Upper lobe of right lung (tissue), 1 donor: ENCODE results near the gene TRPM2. TPM values are rescaled to one million over a fixed set of nuclear protein-coding genes. Genes with fewer than 3 reads are reported as not detected.

Source experiments
- ATAC-seq: fragments of 200-7000 bp; cut with Tn5 transposase; one replicate; pipeline ENCODE4 v1.9.1; 2020; ENCODE audit warnings: mild to moderate bottlenecking, moderate library complexity
- DNase-seq: peaks from one replicate; pipeline ENCODE4 v3.0.0-alpha.2; 2020
- H3K27ac ChIP-seq: fragments of 200-600 bp; one replicate; pipeline ENCODE4 v1.8.0; 2022
- H3K27me3 ChIP-seq: fragments of 200-600 bp; one replicate; pipeline ENCODE4 v1.8.0; 2022; ENCODE audit warnings: mild to moderate bottlenecking
- H3K36me3 ChIP-seq: fragments of 200-600 bp; one replicate; pipeline ENCODE4 v1.8.0; 2022
- H3K4me1 ChIP-seq: fragments of 200-600 bp; one replicate; pipeline ENCODE4 v1.8.0; 2022
- H3K4me3 ChIP-seq: fragments of 200-600 bp; one replicate; pipeline ENCODE4 v1.8.0; 2022; ENCODE audit warnings: mild to moderate bottlenecking
- H3K9me3 ChIP-seq: fragments of 200-600 bp; one replicate; pipeline ENCODE4 v1.8.0; 2022
- CTCF ChIP-seq: fragments of 200-600 bp; IDR thresholded peaks from one replicate; pipeline ENCODE4 v1.8.0; 2022; ENCODE audit warnings: antibody characterized with exemption
- intact Hi-C: fragments of 100-400 bp; cut with DNase I; formaldehyde crosslinking; loops from one replicate; pipeline ENCODE4 v1.11.0; 2022
- total RNA-seq: library from RNA; stranded (reverse); fragmentation: NEBNext Ultra II Directional; extraction: Animal tissue kit (Norgen Biotek cat#: 25700); gene quantifications from one replicate; pipeline ENCODE4 v1.2.1, GENCODE V29; 2021
- donor health status: DM: no; HTN: yes; CAD: no; lungs with severe emphysema.

TRPM2 gene
- total RNA-seq, 1 donor from 2014 or later, result 10.0 TPM

GRCh38 chr21:44489962-44490361 is 136.5 kb downstream of the TRPM2 start:
- Histone ChIP-seq H3K27ac (no peak overlapping the region), H3K36me3 (no peaks in the 10 kb centered on the region), H3K4me1 (no peaks in the 10 kb centered on the region), H3K9me3 (peaks cover 9% of the 10 kb centered on the region), H3K4me3 (no peak overlapping the region), H3K27me3 (no peaks in the 10 kb centered on the region)
- TF ChIP-seq CTCF, result no peak
- intact Hi-C loops, result no loop called here
- DNase-seq (no peak), ATAC-seq (no peak)

GRCh38 chr21:44490405-44490804 is 137.0 kb downstream of the TRPM2 start:
- no peak for ATAC-seq
- Histone ChIP-seq H3K4me1 (no peaks in the 10 kb centered on the region), H3K36me3 (no peaks in the 10 kb centered on the region), H3K27me3 (no peaks in the 10 kb centered on the region), H3K9me3 (peaks cover 9% of the 10 kb centered on the region), H3K4me3 (no peak overlapping the region), H3K27ac (no peak overlapping the region)
- TF ChIP-seq CTCF, result no peak
- no peak for DNase-seq
- intact Hi-C loops, result no loop called here

GRCh38 chr21:44490816-44491215 is 137.4 kb downstream of the TRPM2 start:
- intact Hi-C loops, result no loop called here
- no peak overlapping the region for H3K27ac ChIP-seq
- ATAC-seq (no peak), DNase-seq (no peak)
- no peaks in the 10 kb centered on the region for H3K4me1 ChIP-seq
- H3K9me3 ChIP-seq, result peaks cover 9% of the 10 kb centered on the region
- H3K4me3 ChIP-seq, result no peak overlapping the region
- TF ChIP-seq CTCF, result no peak
- no peaks in the 10 kb centered on the region for H3K27me3 ChIP-seq
- no peaks in the 10 kb centered on the region for H3K36me3 ChIP-seq

Other genes with a start within 250 kb of the TRPM2 start
- gene PWP2, start 246.2 kb upstream of the TRPM2 start, total RNA-seq, result 9.9 TPM
- gene GATD3, start 219.9 kb upstream of the TRPM2 start, total RNA-seq, result 44.5 TPM
- 11.3 TPM for gene ICOSLG, start 112.7 kb upstream of the TRPM2 start, total RNA-seq
- not detected for gene DNMT3L, start 91.7 kb upstream of the TRPM2 start, total RNA-seq
- gene AIRE, start 67.7 kb upstream of the TRPM2 start, total RNA-seq, result not detected
- gene PFKL, start 53.6 kb upstream of the TRPM2 start, total RNA-seq, result 101 TPM
- gene CFAP410, start 14.2 kb upstream of the TRPM2 start, total RNA-seq, result 25.4 TPM
- gene LRRC3, start 101.9 kb downstream of the TRPM2 start, total RNA-seq, result 3.6 TPM
- not detected for gene KRTAP10-1, start 186.6 kb downstream of the TRPM2 start, total RNA-seq
- not detected for gene KRTAP10-2, start 197.9 kb downstream of the TRPM2 start, total RNA-seq
- not detected for gene KRTAP10-3, start 205.2 kb downstream of the TRPM2 start, total RNA-seq
- gene KRTAP10-4, start 220.1 kb downstream of the TRPM2 start, total RNA-seq, result not detected
- not detected for gene KRTAP10-5, start 227.0 kb downstream of the TRPM2 start, total RNA-seq
- gene KRTAP10-6, start 238.9 kb downstream of the TRPM2 start, total RNA-seq, result not detected
- gene KRTAP10-7, start 247.0 kb downstream of the TRPM2 start, total RNA-seq, result not detected